HG02798 (cell line): Measurements from ENCODE around the gene RAB31.
"Not testable (repeated sequence)": the region's sequence is repeated elsewhere in the genome, so short reads cannot be mapped to it uniquely, and the experiment has no call there.

Source experiments
- ATAC-seq: cut with Tn5 transposase; IDR thresholded peaks from one replicate; pipeline ENCODE4 v1.9.1; 2021; ENCODE audit warnings: mild to moderate bottlenecking; ENCODE audit not compliant: unreplicated experiment, poor library complexity

Gene RAB31

DNA sequence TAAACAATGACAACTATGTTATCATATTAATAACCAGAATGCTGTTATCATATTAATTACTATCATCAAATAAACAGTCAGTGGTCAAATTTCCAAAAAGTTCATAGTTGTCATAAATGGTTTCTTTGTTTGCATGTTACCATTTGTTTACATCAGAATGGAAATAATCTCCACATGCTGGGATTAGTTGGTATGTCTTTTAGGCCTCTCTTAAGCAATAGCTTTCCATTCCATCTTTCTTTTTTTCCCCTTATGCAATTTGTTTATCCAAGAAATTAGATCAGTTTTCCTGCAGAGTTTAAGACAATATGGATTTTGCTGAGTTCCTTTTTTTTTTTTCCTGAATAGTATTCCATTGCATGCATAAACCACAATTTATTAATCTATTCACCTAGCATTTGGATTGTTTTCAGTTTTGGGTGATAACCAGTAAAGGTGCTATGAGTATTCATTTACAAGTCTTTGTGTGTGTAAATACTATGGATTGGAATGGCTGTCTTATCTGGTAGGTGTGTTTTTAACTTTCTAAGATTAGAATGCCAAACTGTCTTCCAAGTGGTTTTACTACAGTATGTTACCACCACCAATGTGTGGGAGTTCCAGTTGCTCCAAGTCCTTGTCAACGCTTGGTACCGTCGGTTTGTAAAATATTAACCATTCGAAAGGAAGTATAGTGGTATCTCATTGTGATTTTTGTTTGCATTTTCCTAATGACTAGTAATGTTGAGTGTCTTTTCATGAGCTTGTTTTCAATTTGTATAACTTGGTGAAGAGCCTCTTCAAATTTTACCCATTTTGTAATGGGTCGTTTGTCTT lies 144.4 kb downstream of the RAB31 start:
- no peak for ATAC-seq

DNA sequence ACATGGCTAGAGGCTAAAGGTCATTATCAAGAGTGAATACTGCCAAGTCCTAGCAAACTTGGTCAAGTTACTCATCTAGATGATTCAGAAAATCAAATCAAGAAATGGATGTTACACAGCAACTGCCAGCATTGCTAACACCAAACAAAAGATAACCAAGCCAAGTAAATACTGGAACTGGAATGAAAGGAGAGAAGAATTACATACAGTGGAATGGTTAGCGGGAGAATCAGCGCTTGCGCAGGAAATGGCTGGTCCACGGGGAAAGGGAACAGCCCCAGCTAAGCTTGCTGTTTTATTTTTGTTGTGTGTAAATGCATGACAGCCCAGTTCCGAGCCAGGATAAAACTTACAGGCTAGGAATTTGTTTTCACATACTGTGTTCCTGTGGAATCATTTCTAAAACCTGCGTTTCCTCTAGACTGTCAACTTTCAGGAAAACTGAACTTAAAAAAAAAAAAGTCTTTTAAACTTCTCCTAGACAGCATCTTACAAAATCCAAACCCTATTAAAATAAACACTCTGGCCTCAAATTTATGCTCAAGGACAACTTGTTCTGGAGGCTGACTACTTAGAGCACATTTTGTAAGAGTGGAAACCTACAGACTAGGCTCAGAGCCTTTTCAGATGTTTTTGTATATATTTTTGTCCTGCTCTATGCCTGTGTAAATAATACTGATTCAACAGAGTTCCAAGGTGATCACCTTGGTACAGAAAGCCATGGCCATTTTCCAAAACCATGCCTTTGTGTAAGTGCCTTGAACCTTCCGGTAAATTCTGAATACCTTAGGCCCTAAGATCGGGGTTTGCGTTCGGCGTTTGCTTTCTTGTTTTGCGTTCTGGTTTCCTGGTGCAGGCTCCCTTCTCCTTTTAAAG lies 146.9 kb downstream of the RAB31 start:
- no peak for ATAC-seq

DNA sequence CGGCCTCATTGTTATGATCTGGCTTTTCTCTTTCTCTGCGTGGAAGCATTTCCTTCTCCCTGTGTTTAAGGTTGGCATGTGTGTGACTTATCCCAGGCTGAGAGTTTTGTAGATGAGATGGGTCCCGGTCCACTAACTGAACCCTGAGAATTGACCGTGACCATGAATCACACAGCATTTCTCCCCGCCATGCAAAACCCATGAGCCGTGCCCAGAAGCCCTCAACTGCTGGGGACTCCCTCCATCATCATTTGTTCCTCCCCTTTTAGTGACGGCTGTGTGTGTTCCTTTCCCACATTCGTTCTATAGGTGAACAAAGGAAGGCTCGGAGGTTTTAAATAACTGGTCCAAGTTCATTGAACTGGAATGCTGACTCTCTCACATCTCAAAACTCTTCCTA lies 147.6 kb downstream of the RAB31 start:
- no peak for ATAC-seq

DNA sequence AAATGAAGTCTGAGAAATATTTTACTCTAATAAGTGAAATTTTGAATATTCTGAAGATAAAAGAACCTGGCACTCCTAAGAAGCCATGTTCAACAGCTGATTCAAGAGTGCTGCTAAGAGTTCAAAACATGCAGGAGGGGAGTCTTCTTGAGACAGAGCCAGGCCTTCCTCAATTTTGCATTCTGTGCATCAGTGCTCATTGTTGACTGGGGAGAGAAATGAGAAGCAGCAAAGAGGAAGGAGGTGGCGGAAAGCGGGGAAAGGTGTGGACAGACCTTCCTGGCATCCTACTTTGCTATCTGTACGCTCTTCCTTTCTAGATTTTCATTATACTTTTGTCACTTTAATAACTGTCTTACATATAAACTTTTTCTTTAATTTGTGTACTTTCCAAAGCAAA lies 148.0 kb downstream of the RAB31 start:
- ATAC-seq, result no peak

DNA sequence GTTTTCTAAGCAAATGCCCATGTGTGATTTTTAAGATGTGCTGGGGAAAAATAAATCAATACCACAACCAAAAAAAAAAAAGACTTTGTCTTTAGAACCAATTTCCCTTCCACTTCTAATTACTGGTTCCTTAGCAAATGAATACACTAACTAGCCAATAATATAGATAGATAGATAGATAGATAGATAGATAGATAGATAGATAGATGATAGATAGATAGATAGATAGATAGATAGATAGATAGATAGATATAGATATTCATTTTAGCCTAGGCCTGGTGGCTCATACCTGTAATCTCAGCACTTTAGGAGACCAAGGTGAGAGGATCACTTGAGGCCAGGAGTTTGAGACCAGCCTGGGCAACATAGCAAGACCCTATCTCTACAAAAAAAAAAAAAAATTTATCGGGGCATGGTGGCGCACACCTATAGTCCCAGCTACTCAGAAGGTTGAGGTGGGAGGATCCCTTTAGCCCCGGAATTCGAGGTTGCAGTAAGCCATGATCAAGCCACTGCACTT lies 149.4 kb downstream of the RAB31 start:
- ATAC-seq, result not testable (repeated sequence)

DNA sequence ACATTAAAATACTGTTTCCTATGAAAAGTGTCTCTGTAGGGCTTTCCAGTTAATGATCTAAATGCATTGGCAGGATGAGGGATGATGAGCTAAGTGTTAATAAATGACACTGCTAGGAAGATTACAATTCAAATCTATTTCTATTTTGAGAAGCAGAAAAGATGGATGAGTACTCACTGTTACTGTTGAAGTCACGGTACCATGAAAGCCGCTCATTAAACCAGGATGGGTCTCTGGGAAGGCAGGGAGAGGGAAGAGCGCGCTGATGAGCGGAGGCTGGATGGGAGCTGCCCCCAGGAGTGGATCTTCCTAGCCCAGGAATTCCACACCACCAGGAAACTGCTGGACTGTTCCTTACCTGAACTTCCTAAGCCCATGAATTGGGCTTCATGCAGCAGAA lies 150.5 kb downstream of the RAB31 start:
- no peak for ATAC-seq

DNA sequence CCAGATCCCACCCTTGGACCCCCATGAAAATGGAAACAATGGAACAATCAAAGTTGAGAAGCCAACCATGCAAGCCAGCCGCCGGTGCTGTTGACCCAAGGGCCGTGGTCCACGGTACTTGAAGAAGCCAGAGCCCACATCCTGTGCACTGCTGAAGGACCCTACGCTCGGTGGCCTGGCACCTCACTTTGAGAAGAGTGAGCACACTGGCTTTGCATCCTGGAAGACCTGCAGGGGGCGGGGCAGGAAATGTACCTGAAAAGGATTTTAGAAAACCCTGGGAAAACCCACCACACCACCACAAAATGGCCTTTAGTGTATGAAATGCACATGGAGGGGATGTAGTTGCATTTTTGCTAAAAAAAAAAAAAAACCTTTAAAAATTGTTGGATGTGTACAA lies 151.1 kb downstream of the RAB31 start:
- no peak for ATAC-seq

DNA sequence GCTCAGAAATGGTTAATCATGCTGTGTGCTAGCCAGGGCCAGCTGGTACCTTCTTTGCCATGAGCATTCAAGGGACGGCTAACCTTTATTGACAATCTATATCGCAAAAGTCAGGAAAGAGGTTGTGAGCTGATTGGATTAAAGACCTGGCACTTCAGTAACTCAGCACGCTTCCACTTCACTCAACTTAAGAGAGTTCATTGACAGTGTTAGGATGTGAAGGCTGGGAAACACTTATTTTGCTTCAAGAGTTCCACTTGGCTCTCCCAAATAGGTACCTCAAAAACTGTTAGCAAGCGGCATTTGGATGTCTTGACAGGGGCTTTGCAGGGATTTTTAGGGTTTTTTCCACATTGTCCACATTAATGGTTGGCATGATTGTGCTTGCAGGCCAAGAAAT lies 152.6 kb downstream of the RAB31 start:
- ATAC-seq, result no peak

DNA sequence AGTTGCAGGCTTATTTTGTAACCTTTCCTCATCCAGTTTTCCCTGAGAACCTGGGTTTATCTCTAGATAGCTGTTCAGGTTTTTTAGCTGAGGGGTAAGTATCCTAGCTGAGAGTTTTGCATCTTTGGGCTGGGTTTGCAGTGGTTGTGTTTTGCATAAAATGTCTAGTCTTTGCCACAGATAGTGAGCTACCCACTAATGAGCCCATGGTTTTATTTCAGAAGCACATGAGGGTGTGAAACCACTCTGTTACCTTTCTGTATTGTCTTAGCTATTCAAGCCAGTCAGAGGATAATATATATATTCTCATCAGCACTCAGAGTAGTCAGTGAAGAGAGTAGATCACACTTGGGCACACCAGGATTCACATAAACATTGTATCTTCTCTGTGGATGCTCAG lies 153.1 kb downstream of the RAB31 start:
- ATAC-seq, result peak; percentile 88

DNA sequence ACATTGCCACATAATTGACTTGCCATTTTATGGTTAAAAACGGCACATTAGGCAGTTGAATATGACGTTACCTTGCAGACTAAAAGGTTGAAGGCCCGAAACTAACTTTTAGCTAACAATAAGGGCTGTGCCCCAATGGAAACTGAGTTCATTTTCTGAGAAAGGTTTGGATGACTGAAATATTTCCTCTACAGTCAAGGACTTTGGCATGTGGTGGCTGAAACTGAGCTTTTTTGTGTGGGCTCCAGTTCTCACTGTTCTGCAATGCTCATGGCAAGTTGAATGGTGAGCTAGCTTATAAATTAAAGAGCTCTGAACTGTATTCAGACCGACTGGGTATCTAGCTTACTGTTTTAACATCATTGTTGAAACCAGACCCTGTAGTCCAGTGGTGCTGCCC lies 153.8 kb downstream of the RAB31 start:
- peak; percentile 60 for ATAC-seq

DNA sequence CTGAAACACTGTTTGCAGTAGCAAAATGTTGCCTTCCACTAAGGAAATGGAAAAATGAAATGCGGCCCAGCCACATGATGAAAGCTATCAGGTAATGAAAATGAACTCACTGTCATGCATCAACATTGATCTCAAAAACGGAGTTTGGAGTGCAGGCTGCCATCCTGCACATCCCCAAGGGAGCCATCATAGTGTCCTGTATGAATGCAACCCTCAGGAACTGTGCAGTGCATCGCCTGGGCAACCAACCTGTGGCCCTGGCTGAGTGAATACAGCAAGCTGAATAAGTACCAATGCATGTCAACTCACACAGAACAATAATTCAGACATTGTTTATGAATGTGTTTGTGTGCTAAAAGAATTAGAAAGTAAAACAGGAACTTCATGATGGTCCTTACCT lies 154.6 kb downstream of the RAB31 start:
- no peak for ATAC-seq

DNA sequence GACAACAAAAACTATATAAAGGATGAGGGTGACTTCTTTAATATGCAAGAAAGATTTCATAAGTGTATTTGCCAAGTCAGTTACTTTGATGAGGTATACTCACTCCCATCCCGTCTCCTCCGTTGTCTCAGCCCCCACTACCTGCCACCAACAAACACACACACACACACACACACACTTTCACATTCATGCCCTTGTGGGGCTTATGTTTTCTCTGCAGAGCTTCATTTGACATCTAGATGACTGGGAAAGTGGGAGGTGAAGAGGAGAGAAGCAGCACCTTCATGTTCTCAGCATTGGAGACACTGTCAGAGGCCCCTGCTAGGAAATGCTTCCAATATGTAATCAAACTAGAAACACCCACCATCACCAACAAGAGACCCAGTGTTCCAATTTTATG lies 155.2 kb downstream of the RAB31 start:
- no peak for ATAC-seq

DNA sequence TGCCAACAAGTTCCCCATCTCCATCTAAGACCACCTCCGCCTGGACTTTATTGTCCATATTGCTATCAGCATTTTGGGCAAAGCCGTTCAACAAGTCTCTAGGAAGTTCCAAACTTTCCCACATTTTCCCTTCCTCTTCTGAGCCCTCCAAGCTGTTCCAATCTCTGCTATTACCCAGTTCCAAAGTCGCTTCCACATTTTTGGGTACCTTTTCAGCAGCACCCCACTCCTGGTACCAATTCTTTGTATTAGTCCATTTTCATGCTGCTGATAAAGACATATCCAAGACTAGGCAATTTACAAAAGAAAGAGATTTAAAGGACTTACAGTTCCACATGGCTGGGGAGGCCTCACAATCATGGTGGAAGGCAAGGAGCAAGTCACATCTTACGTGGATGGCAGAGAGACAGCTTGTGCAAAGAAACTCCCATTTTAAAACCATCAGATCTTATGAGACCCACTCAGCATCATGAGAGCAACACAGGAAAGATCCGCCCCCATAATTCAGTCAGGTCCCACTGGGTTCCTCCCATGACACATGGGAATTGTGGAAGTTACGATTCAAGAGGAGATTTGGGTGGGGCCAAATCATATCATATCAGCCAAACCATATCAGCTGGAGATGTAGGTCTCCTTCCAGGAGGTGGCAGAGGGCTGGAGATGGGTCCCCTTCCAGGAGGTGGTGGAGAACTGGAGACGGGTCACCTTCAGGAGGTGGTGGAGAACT lies 157.8 kb downstream of the RAB31 start:
- ATAC-seq, result no peak

DNA sequence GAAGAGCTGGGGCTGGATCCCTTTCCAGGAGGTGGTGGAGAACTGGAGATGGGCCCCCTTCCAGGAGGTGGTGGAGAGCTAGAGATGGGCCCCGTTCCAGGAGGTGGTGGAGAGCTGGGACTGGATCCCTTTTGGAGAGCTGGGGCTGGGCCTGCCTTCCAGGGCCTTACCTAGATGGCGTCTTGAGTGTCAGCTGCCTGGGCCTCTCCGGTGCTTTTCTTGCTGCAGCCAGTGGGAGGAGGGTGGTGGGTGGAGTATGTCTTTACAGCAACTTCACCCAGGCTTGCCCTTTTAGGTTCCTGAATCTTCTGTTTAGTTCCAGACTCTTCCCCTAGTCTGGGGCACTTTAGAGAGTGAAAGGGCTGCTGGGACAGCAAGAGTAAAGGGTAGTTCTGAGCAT lies 158.5 kb downstream of the RAB31 start:
- no peak for ATAC-seq

DNA sequence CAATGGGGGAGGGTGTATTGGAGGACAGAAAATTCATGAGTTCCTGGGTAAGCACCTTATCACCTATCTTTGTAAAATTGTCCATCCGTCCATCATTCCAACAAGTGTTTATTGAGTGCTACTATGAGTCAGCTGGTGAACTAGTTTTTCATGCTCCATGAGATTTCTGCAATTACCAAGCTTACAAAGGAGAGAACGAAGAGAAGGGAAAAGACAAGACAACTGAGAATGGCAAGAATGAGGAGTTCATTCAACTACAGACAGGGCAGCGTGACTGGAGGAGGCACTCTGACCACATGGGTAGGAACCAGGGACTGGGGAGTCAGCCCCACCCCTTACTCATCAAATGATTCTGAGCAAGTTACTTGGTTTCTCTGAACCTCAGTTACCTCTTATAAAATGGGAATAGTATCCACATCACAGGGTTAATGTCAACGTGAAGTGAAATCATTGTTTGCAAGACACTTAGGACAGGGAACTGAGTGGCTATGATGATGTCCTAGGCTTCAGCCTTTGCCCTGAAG lies 159.0 kb downstream of the RAB31 start:
- no peak for ATAC-seq

DNA sequence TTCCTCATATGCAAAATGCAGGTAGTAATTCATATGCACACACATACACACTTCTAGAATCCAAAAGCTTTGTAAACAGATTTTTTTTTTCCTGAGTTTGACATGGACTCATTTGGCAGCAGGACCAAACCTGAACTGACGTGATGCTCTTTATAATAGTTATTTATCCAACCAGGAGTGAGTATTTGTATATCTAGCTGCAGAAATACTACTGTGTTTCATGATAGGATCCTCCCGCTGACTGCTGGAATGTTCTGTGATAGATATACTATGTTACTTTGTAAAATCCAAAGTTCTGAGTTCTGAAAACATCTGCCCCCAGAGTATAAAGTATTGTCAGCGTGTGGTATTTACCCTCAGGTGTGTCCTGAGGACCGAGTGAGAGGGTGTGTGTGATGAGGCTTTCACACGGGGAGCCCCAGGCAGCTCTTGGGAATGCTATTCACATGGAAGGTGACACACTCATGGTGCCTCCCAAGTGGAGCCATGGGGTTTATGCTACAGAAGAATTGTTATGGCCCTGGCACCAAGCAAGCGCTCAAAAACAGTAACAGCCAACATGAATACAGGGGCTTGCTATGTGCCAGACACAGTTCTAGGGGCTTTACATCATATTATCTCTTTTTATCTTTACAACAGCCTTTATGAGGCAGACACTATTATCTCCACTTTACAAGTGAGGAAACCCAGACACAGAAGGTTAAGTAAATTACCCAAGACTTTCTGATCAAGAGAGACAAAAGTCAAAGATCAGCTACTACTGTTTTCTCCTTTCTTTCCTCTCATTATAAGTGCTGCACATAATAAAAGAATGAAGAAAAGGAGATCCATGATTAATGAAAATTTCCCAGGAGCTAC lies 161.0 kb downstream of the RAB31 start:
- ATAC-seq, result no peak

DNA sequence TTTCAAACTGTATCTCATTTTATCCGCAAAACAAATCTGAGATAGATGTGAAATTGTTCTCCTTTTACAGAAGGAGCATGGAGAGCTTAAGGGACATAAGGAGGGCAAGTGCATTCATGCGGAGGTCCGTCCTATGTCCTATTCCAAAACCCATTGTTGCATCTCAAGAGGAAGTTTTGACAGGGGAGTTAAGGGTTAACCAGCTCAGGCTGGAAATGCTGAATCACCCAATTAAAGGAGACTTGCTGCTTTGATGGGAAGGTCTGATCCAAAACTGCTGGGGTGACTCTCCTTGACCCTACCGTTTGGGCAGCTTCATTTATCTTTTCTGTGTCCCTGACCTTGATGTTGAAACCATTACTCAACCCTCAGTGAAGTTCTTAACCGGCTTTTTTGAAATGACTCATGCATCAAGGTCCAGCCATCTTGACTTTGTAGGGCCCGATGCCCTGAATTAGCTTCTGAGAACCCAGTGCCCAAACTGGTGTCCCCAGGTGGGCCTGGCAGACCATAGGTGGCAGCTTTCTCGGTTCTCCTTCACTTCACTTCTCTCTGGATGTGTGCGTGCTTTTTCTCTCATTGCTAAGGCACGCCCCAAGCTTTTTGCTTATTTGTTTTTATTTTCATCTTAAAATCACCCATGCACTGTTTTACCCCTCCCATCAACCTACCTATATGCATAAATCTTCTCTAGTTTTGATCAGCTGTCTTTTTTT lies 161.8 kb downstream of the RAB31 start:
- peak; percentile 71 for ATAC-seq

DNA sequence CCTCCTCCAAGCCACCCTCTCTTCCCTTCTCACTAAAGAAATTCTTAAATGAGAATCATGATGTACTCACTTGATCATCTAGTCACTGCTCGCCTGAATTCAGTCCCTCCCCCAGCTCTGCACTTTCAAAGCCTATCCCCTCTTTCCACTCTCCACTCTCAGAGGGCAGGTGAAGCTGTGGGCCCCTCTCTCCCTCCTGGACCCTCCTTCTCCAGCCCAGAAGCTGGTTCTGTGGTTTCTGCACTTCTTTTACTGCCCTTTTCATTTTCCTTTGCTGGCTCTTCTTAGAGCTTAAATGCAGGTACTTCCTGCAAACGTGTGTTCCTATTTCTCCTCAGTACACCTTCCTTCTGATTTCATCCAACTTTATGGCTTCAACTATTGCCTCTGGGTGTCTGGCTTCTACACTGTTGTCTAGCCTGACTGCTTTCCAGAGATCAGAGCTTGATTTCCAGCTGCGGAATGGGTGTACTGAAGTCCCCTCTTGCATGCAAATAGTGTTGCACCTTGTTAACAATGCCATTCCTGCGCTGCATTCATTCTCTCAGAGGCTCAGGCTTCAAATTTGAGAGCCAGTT lies 162.4 kb downstream of the RAB31 start:
- no peak for ATAC-seq
